Endometrium (tissue), 2 donors: ENCODE data around the gene OMA1.
"Not testable (repeated sequence)": the region's sequence is repeated elsewhere in the genome, so short reads cannot be mapped to it uniquely, and the experiment has no call there.

Experiments
- FAIRE-seq: peaks from 2 replicates; lab custom pipeline; 2012; peaks lifted over from hg19 to GRCh38; lab: Jason Lieb, UNC
- donor health status: control.
- donor health status: control.

OMA1 gene

DNA sequence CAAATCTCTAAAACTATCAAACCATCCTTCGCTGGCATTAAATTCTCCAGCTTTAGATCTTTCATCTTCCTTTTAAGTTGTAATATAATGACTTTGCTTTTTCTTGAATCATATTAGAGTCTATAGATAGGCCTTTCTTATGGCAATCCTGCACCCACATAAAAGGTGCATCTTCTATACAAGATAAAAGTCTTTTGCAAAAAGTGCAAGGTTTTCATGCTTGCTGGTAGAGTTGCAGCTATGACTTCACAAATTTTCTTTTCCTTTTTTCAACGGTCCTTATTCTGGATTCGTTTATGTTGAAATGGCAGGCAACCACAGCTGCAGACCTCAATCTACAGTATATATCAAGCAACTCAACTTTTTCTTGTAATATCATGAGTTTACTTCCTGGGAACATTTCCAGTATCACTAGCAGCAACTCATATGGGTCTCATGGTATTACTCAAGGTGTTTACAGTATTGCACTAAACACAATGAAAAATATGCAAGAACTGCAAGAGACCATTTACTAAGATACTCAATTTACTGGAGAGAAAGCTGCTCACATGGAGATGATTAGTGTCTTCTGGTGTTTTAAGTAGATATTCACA, 22.1 kb downstream of the OMA1 start:
- no peak for FAIRE-seq

DNA sequence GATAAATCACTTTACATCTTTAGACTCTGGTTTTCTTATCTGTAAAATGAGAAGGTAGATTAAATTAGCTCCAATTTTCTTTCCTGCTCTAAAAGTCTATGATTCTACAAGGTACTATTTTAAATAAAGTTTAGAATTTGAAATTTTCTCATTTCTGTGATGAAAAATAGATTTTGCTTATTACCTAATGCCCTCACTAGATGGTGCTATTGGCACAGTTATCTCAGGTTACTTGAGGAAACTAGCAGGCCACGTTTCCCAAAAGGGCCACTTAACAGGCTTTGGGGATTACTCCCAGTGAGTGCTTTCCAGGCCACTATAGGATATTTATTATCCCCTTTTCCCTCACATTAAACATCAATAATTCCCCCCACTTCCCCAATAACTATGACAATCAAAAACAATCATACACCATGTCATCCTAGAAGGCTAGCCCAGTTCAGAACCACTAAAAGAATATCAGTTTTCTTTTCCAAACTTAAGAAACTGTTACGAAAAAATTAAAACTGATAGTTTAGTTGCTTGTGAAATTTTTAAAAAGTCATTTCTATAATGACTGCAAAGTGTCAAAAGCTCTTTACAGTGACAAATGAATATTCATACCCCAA, 30.6 kb downstream of the OMA1 start:
- FAIRE-seq = peak; percentile 79

DNA sequence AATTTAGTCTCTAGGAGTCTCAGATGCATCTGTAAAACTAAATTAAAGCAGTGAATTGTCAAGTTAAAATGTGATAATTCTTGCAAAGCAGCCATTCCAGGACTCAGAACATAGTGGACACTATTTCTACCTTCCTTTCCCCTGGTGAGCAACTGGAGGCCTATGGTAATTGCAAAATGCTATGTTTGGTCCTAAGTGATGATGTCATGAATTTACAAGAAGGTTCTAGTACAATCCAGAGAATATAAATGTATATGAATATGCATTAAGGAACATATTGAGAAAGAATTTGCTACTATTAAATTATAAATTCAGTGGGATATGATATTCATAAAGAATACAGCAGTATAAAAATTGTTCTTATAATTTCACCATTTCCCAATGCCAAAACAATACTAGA, 32.6 kb downstream of the OMA1 start:
- no peak for FAIRE-seq

DNA sequence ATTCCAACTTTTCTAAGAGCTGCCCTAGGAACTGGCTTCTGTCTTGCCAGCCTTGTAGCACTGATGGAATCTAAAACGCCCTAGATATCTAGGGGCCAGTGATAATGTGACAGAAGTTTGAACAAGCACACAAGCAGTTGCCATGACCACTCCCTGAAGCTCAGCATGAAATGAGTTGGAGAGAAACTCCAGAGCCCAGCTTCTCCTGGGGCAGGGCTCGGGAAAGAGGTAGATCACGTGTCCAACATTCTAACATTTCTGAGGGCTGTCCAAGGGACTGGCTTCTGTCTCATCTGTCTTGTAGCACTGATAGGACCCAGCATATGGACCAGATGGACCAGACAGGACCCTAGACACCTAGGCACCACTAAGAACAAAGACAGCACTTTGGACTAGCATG, 37.9 kb downstream of the OMA1 start:
- no peak for FAIRE-seq

DNA sequence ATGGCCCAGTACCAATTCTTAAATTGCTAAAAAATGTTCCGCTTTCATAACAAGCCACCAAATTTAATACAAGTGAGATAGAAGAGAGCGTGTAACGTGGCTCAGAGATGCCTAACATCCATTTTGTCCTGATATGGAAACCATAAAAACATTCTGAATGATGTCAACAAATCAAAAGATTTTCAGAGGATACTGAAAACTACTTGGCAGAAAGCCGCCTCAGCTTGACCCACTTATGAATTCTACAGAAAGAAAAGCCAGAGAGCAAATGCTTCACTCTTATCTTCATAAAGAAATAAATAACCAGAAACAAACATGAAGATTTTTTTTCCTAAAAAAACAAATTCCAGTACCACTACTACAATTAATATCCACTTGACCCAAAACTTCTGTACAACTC, 41.2 kb downstream of the OMA1 start:
- FAIRE-seq = no peak

DNA sequence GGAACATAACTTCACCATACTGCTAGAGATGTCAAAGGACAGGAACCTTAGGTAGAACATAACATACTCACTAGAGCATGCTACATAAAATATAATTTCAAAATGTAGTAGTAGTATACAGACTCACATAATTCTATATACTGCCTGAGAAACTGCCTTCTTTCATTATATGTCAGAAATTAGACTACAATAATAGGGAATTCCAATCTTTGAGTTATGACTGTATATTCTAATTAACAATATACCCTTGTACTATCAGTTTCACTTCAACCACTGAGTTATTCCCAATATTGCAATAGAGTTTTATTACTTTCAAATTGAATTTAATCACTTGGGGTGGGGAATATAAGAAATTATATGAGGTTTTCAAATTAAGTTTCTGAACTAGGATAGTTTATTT, 44.0 kb downstream of the OMA1 start:
- FAIRE-seq = no peak

DNA sequence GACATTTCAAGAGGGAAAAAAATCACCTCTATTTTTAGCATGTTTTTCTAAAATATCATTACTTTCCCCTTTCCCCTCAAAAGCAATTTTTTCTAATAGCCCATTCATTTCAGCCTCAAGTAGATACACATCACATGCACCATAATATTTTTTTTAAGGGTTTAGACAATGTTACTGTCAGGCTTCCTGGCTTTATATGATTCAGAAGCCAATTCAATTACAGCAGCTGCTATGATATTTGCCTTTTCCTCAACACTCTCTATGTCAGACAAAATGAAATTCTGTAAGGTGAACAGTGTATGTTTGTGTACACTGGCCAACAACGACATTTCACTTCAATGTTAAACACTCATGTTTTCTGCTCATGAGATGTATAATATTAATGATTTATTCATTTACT, 46.5 kb downstream of the OMA1 start:
- FAIRE-seq = no peak

DNA sequence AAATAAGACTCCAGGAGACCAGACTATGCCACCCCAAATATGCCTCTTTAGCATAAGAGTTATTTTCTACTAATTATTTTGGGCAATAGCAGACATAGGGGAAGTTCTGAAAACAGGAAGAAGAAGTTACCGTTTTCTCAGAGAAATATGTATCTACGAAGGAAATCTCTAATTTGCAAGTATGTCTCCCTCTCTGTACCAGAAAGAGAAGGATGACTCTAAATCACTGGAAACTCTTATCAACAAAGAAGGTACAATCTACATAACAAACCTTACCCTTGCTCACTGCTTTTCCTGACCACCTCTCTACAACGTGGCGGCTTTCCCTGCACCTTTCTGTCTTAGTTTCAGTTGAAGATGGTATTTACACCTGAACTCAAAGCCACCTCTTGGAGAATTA, 49.0 kb downstream of the OMA1 start:
- no peak for FAIRE-seq

DNA sequence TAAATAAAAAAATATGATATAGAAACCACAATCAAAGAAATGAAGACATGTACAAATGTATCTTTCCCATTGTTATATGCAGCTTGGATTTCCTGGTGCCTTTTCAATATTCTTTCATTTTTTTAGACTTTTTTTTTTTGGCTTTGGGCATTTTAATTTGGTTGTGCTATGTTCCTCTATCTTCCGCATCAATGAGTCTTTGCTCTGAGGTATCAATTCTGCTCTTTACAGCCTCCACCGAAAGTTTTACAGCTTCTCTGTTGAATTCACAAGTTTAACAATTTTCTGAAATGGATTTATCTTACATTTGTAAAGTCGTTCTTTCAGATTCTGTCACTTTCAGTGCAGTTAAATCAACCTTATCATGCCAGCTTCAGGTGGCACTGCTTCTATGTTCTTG, 50.5 kb downstream of the OMA1 start:
- no peak for FAIRE-seq

DNA sequence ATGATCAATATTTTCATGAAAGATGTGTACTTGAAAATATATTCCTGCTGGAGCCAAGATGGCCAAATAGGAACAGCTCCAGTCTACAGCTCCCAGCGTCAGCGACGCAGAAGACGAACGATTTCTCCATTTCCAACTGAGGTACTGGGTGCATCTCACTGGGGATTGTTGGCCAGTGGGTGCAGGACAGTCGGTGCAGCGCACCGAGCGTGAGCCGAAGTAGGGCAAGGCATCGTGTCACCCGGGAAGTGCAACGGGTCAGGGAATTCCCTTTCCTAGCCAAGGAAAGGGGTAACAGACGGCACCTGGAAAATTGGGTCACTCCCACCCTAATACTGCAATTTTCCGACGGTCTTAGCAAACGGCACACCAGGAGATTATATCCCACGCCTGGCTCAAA, 57.6 kb downstream of the OMA1 start:
- not testable (repeated sequence) for FAIRE-seq

DNA sequence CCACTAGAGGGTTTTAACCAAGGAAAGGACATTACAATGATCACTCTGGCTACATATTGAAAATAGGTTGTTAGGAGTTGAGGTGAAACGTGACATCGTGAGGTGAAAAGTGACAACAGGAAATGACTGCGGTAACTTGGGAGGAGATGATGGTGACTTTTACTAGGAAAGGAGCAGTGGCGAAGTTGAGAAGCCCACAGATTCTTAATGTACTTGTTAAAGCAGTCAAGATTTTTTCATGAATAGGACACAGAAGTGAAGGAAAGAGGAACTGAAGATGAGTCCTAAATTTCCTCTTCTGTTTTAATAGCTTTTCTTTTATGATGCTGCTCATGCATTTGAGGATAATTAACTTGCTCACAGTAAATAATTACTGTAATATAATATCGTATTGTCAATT, 59.5 kb downstream of the OMA1 start:
- no peak for FAIRE-seq

DNA sequence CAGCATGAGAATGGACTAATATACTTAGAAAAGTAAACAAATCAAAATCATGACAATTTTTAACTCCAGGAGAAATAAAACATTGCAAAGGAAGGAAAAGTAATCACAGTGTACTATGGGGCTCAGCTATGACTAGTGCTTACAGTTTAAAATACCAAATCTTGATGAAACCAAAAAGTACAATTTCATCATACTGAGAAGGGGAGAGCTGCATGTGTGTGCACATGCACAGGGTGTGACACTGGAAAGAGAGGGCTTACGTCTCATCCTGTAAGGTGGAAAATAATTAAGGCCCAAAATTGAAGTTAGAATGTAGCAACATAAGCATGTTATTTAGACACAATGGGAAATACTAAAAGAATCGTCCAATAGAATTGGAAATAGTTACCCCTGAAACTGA, 64.6 kb downstream of the OMA1 start:
- no peak for FAIRE-seq

DNA sequence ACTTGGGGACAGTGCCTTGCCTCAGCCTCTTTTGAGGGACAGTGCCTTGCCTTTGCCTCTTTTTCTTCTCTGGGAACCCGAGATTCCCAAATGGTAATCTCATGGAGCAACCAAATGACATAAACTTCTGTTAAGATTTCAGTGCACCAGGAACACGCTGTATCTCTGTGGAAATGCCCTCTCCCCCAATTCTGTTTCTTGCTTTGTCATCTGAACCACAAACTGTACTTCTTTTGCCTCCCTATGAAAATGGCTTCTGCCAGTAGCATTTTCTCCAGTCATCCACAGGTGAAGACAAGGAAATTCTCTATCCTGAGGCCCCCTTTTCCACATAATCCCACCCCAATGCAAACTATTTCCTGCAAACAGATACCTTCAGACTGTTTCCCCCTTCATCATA, 66.3 kb downstream of the OMA1 start:
- FAIRE-seq = no peak

DNA sequence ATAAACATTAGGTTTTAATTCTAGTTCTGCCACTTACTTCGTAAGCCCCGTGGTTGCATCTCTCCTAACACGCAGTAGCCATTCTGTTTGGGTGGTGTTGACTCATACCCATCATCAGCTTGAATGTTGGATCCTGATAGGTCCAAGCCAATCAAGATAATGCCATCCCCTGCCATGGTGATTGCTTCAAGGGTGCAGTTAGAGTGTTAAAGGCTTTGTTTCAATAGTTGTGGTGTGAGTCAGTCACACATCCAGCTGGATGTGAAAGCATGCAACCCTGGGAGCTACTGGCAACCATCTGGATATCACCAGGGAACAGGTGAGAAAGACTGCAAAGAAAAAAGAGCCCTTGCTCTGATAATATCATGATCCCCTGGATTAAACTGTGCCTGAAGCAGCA, 69.1 kb downstream of the OMA1 start:
- no peak for FAIRE-seq

DNA sequence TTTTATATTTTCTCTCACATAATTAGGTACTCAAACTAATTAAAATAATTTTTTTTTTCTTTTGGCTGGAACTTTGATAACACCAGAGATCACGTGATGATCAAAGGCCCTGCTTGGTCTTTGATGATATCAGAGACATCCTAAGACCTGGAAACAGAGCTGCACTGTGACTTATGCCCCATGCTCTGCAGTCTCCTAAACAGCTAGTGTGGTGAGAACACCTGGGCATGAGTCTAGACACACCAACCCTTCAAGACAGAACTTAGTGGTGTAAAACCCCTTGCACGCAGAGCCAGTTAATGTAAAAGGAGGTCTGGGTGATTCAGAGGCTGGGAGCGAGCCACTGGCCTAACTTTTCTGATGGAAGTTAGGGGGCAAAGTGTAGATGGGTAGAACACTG, 70.3 kb downstream of the OMA1 start:
- FAIRE-seq = no peak

DNA sequence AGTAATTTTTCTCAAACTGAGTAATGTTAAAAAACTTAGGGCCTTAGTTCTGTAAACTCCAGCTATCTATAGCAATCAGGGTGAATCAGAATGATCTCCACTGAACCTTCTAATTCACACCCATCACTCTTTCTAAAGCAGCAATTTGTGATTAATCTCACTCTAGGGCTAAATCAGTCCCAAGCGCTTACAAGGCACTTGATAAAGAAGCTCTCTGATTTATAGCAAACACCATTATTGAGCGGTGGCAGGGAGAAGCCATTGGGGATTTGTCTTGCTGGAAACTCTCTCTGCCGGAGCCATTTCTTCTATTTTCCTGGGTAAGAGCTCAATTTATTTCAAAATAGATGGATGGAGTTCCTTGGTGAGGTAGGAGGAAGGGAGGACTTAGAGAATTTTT, 77.0 kb downstream of the OMA1 start:
- FAIRE-seq = no peak

DNA sequence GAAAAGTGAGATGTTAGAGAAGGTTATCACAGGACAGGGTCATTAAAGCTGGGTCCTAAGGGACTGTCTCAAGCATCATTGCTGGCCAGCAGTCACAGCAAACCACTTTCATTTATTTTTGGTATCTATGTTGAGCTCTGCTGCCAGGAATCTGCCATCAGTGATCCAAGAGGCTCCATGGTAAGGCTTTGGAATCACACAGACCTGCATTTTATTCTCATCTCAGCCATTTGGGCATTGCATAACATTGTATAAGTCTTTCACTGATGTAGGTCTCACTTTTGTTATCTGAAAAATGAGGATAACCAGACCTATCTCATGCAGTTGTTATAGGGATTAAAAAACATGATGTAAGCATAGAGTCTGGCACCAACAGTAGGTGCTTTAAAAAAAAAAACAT, 77.5 kb downstream of the OMA1 start:
- no peak for FAIRE-seq

DNA sequence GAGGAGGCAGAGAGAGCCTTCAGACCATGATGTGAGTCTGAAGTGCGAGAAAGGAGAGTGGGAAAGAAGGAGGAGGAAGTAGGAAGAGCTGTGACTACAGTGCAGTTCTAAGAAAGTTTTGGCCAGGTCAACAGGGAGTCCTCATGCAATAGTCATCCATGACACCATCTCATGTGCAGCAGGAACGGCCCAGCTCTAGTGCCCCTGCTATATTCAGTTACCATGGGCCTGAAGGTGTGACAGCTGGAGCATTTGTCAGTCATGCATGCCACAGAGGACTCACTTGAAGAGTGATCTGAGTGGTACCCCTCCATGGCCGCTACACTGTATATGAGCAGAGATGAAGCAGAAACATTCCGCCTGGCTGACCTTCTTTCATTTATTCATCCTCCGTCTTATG, 77.9 kb downstream of the OMA1 start:
- no peak for FAIRE-seq

DNA sequence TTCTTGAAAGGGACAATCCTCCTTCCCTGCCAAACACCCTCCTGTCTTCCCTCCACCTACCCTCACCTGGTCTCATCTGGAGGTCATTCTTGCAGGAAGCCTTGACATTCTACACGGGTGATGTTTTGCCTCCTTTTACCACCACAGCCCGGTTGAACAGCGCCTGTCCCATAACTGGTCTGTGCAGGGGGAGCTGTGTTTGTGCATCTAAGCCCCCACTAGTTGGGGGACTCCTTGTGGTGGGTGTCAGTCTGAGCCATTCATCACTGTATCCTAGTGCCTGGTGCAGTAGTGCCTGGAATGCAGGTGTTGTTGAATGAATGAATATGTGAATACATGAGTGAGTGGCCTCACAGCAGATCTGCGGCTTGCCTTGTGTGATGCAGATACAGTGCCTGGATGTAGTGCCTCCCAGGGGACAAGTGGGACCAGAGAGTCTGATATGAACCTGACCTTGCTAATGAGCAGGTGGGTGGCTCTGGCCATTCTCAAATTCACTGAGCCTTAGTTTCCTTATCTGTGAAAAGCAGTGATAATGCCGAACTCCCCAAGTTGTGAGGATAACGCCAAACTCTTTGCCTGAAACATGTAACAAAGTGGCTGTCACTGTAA, 79.8 kb downstream of the OMA1 start:
- FAIRE-seq = no peak

DNA sequence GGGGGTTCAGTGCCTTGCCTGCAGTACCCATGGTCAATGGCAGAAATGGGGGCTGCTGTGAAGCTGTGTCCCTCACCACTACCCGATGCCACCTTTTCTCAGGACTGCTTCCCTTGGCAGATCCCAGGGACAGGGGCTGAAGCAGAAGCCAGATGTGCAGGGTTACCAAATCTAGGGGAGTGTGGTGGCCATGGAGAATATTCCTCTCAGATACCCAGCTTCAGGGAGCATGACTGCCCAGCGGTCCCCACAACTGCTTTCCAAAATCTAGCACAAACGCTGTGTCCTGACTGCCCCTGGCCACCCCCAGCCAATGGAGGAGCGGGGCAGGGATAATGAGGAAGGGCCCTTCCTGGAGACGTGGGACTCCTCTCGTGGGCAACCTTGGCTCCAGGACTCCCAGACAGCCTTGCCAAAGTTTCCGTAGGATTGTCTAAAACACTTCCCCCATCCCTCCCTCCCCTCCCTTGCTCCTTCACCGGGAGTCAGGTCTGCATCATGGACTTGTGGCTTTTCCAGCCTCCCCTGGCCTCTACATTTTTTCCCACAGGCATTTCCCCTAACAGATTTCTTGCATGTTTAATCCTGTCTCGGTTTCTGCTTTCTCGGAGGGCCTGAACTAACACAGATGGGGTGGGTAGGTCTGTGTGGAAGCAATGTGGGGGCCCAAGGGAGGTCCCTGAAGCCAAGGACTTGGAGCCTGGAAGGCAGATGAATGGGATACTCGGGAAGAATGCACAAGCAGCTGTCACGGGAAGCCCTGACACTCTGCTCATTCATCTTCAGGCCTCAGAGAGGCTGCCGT, 80.5 kb downstream of the OMA1 start:
- FAIRE-seq = no peak

DNA sequence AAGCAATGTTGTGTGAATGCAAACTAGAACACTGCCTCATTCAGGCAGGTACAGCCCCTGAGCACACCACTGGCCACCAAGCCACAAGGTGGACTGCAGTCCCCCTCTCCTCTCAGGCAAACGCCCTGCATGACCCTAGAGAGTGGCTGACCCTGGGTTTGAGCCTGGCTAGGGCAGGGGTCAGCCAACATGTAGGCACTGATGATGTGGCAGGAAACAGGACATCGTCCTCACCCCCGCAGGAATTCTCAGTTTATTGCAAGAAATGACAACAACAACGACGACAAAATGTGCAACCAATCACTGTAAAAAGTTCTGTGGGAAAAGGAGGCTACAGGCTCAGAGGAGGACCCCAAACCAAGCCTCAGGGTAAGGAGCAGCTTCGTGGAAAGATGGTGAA, 81.3 kb downstream of the OMA1 start:
- no peak for FAIRE-seq

DNA sequence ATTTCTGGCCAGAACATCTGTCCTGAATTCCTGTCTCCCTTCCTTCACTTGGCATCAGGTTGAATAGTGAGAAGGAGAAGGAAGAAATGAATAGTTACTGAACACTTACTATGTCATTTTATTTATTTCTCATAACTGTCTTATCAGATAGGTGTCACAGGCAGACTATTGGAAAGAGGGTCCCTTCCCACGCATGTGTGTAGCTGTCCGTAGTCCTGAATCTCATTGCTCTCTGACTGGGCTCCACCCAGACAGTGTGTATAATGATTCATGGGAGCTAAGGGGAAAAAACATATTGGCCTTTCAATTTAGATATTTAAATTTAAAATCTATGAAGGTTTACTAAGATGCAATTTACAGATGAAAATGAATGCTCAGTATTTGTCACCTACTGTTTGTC, 86.1 kb downstream of the OMA1 start:
- FAIRE-seq = no peak

DNA sequence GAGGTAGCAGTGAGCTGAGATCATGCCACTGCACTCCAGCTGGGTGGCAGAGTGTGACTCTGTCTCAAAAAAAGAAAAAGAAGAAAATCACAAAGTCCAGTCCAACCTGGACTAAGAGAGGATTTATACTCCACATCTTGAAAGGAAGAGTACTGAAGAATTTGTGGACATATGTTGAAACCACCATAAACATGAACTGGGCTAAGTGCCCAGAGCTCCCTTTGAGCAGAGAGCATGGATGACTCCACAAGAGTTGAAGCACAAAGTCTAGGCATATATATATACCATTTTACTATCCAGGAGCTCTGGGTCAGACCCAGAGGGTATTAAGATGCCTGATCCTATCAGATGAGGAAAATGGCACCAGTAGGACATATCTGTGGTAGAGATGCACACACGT, 86.6 kb downstream of the OMA1 start:
- no peak for FAIRE-seq
